GM12874 (cell line): ENCODE results near the gene CLMN.

Experiments used
- TF ChIP-seq, protein P1 (sequence below): IDR thresholded peaks from 2 replicates; pipeline ENCODE4 v1.5.1; 2011; ENCODE audit warnings: low read depth, mild to moderate bottlenecking, control low read depth, low read length, moderate library complexity; ENCODE audit not compliant: insufficient read depth

The CLMN gene

DNA sequence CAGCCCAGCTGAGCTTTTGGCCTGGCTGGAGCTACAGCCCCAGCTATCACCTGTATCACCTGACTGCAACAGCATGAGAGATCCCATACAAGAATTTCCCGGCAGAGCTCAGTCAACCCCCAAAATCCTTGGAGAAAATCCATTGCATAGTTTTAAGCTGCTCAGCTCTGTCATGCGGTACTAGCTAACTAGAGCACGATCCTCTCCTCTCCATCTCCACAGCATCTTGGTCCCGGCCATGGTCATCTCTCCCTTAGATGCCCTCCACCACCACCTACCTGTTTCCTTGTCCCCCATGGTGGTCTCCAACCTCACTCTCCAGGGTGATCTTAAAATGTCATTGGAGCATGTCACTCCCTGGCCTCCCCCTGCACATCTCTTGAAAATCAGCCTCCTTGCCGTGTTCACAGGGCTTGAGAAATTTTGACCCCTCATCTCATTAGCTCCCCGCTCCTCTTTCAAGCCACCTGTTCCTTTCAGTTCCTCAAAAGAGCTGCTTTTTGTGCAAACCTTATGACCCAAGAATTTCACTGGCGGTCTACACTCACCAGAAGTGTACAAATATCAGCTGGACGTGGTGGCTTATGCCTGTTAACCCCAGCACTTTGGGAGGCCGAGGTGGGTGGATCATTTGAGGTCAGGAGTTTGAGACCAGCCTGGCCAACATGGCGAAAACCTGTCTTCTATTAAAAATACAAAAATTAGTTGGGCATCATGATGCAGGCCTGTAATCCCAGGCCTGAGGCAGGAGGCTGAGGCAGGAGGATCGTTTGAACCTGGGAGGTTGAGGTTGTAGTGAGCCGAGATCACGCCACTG is 8.1 kb upstream of the CLMN start:
- TF ChIP-seq, protein P1, sequence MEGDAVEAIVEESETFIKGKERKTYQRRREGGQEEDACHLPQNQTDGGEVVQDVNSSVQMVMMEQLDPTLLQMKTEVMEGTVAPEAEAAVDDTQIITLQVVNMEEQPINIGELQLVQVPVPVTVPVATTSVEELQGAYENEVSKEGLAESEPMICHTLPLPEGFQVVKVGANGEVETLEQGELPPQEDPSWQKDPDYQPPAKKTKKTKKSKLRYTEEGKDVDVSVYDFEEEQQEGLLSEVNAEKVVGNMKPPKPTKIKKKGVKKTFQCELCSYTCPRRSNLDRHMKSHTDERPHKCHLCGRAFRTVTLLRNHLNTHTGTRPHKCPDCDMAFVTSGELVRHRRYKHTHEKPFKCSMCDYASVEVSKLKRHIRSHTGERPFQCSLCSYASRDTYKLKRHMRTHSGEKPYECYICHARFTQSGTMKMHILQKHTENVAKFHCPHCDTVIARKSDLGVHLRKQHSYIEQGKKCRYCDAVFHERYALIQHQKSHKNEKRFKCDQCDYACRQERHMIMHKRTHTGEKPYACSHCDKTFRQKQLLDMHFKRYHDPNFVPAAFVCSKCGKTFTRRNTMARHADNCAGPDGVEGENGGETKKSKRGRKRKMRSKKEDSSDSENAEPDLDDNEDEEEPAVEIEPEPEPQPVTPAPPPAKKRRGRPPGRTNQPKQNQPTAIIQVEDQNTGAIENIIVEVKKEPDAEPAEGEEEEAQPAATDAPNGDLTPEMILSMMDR = no peak

DNA sequence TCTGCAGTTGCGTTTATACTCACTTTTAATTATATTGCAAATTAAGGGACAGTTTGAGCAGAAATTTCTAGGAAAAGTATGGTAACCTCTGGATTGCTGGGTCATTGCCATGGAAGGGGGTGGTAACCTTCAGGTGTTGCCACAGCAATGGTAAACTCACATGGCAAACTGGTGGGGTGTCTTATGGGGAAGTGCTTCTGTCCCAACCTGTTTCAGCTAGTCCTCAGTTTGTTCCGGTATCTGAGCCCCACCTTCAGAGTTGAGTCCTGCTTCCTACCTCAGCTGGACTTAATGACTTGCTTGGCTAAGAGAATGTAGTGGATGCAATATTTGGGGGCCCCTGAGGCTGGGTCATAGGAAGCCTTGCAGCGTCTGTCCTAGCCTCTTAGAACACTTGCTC is 7.3 kb upstream of the CLMN start:
- TF ChIP-seq, protein P1 = no peak

DNA sequence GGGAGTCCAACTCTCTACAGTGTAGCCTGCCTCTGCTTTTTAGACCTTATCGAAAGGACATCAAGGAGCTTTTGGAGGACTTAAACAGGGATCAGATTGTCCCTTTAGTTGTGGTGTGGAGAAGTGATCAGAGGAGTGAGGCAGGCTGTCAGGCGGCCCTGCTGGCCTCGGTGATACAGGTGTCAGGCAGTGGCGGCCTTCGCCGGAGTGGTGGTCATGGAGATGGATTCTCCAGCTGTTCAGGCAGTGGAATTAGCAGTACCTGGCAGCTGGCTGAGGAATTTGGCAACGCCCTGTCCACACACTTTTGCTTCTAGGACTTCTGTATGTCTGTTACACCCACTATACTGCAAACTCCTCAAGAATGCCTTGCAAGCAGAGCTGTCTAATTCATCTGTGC is 4.2 kb upstream of the CLMN start:
- TF ChIP-seq, protein P1 = no peak

DNA sequence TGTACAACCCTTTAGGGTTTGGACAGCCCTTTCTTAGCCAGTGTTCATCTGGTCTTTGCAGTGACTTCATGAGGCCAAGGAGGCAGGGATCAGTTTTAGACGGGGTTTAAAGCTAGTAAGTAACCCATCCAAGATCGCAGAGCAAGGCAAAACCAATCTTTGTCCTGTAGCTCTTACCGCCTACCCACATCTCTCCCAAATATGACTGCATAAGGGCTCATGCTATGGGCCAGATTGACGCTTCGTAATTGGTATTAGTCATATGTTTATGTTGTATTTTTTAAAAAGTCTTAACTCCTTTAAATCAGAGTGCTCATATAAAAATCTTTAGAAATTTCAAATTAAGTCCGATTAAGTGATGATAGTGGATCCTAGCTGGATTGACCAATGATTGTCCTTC is 3.7 kb upstream of the CLMN start:
- TF ChIP-seq, protein P1 = no peak

DNA sequence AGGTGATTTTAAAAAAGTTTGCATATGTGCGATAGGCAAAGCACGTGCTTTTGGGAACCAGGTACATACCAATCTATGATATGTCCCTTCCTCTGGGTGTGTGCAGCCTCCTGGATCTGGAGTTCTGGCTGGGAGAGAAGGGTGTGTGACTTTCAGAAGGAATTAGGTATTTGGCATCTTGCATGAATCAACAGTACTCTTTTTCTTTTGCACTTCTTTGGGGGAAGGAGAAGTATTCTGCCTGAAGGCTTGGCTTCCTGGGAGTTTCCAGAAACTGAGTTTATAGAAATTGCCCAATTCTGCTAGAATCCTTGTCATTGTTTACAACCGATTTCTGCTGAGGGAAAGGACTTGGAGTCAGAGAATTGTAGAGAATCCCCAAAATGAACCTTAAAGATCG is 2.9 kb upstream of the CLMN start:
- TF ChIP-seq, protein P1 = no peak

DNA sequence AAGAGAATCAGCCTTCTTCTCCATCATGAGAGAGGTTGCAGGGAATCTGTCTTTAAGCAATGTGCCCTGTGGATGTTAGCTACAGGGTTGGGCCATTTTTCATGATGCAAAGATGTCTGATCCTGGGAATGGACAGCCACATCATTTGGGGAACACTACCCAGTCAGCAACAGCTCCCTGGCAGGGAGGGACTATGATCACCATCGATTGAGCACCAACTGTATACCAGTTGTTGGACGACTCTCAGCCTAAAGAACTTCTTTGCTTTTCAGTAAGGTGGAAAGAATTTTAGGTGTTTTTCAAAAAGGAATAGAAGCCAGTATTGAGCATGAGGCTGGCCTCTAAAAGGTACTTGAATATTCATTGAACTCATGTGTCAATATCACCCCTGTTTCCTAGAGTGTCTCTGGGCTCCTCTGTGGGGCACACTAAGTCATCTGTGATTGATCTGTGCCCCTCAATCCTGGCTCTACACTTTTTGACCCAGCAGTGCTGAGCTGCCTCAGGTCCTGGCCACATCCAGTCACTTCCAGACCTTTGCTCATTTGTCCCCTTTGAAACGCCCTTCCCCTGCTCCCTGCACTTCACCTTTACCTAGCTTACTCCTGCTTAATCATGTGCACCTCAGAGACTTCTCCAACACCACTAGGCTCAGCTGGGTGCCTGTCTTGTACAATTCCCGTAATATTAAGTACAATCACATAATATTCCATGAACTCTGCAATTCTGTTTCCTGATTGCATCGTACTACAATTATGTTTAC is 2.2 kb upstream of the CLMN start:
- TF ChIP-seq, protein P1 = no peak

DNA sequence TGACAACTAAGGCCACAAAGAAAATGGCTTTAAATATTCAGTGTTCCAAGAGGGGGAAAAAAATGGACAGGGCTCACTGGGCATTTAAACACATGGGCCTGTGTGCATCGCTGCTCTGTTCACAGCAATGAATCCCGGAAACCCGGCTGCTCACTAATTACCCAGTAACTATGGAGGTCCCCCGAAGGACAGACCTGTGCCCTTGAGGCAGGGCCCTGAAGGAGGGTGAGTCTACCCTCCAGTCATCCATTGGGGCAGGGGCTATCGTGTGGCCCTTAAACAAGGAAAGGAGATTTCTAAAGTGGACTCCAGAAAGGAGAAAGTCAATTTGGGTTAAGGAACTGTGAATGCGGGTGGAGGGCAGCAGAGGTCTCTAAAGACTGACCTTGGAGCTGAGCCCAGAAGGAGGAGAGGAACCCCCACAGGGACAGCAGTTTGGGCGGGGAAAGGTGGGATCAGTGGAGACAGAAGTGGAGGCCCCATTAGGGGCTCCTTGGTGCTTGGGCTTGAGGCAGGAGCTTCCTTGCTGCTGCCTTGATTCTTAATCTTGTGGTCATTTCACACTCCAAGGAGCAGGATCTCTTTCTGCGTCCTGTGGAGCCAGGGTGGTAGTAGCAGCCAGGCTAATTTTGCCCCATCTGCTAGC is 1.4 kb upstream of the CLMN start:
- TF ChIP-seq, protein P1 = no peak
